ENCODE data around the gene KCNAB3. TPM values are rescaled to one million over a fixed set of nuclear protein-coding genes. Genes with fewer than 3 reads are reported as not detected.

Gene KCNAB3
- total and polyA plus RNA-seq, 9 of the 15 experiments (the other 6 are each of a cell fraction or from before 2014, with no cell fraction given), result 0.03 to 2.5 (median 1.1) TPM

DNA sequence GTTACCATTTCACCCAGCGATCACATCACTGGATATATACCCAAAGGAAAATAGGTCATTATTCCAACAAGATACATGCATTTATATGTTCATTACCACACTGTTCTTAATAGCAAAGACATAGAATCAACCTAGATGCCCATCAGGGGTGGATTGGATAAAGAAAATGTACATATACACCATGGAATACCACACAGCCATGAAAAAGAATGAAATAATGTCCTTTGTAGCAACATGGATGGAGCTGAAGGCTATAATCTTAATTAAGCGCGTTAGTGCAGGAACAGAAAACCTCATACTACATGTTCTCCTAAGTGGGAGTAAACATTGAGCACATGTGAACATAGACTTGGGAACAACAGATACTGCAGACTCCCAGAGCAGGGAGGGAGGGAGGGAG lies 20.9 kb upstream of the KCNAB3 start:
- Histone ChIP-seq H3K4me1 (replicated peaks in 1 of 2; ENCODE audit: control insufficient read depth in 2 of 2, insufficient read depth in 2 of 2, low read length in 2 of 2) (no peaks in the 10 kb centered on the region; a peak in 1 of 5 replicates), H4K20me1 (replicated peaks; ENCODE audit: control insufficient read depth, insufficient read depth, low read length) (no peaks in the 10 kb centered on the region), H3K9ac (ENCODE audit: insufficient read depth in 1 of 2, low read depth in 2 of 2, low read length in 2 of 2) (no peak overlapping the region), H3K4me3 (no peak overlapping the region), H3K4me2 (ENCODE audit: insufficient read depth, low read length) (no peak overlapping the region), H3K36me3 (ENCODE audit: control insufficient read depth, insufficient read depth, low read length) (peaks cover 31% of the 10 kb centered on the region), H3K27ac (ENCODE audit: extremely low read depth, low read depth, low read length) (no peak overlapping the region), H3K27me3 (ENCODE audit: control insufficient read depth in 2 of 2, insufficient read depth in 2 of 2, low read length in 2 of 2) (no peaks in the 10 kb centered on the region), H3K9me3 (replicated peaks; ENCODE audit: control insufficient read depth, insufficient read depth, low read depth, low read length) (no peaks in the 10 kb centered on the region), H2AFZ (ENCODE audit: low read depth, low read length) (no peak overlapping the region), H3K79me2 (ENCODE audit: control insufficient read depth, insufficient read depth, low read length) (no peaks in the 10 kb centered on the region), H3K9me1 (ENCODE audit: control insufficient read depth, insufficient read depth, low read length) (no peaks in the 10 kb centered on the region)
- WGBS (ENCODE audit: insufficient coverage, low coverage, missing lambda C conversion rate), result 96% methylated on average over 3 of the region's 3 CpGs
- intact Hi-C loops (cut with micrococcal nuclease) (no loop called here), in situ Hi-C loops (cut with MboI) (no loop called here)
- DNase-seq (ENCODE audit: extremely low read depth in 1 of 4, low spot score in 3 of 4) (no peak), FAIRE-seq (no peak), ATAC-seq (no peak)
- ChIA-PET CTCF (ENCODE audit: low intra/inter-chr PET ratio) (no interaction called here), POLR2A (no interaction called here)
- BruUV-seq (replicated peaks), result no TSS peak
- TF ChIP-seq ZNF165 (CRISPR knock-in tag; IDR thresholded peaks at IDR 0.05; ENCODE audit: borderline replicate concordance), result no peak
- 0 out of 2 replicates have a peak, but pooled peaks have one; percentile 29 for TF ChIP-seq SUPT5H (IDR thresholded peaks at IDR 0.05)
- 0 out of 2 replicates have a peak, but pooled peaks have one; percentile 51 for TF ChIP-seq POLR2AphosphoS2 (IDR thresholded peaks at IDR 0.05; ENCODE audit: low read length)
- TF ChIP-seq RBM25 (IDR thresholded peaks at IDR 0.05; ENCODE audit: low read depth, low read length, severe bottlenecking), result peak; percentile 10
- TF ChIP-seq ZNF146 (CRISPR knock-in tag; IDR thresholded peaks at IDR 0.05; ENCODE audit: unreplicated experiment), result peak; percentile 70

DNA sequence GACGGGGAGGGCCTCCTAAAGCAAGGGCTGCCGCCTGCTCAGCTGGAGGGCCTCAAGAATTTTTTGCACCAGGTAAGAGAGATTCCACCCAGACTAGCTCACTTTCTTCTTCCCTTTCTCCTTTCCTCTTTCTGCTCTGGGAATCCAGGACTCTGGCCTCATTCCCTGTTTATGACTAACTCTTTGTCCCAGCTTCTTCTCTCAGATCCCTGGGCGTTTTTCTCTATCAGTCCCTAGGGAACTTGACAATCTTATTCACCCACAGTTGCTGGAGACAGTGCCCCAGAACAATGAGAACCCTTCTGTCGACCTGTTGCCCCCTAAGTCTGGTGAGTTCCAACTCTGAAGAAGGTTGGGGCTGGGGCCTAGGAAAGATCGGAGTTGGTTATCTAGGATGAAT lies 18.0 kb upstream of the KCNAB3 start:
- BruUV-seq (replicated peaks), result no TSS peak
- ChIA-PET POLR2A (interaction anchor here (1.4 kb wide), 1 partner anchor 8 kb away, joined by 4 read pairs; no protein-coding TSS in a partner anchor), CTCF (ENCODE audit: low intra/inter-chr PET ratio) (no interaction called here)
- FAIRE-seq, result no peak
- Histone ChIP-seq H3K4me3 (no peak overlapping the region), H3K27me3 (ENCODE audit: control insufficient read depth in 2 of 2, insufficient read depth in 2 of 2, low read length in 2 of 2) (no peaks in the 10 kb centered on the region), H3K36me3 (ENCODE audit: control insufficient read depth, insufficient read depth, low read length) (peaks cover 55% of the 10 kb centered on the region), H3K4me1 (replicated peaks in 1 of 2; ENCODE audit: control insufficient read depth in 2 of 2, insufficient read depth in 2 of 2, low read length in 2 of 2) (no peaks in the 10 kb centered on the region), H4K20me1 (replicated peaks; ENCODE audit: control insufficient read depth, insufficient read depth, low read length) (no peaks in the 10 kb centered on the region), H3K9ac (ENCODE audit: insufficient read depth in 1 of 2, low read depth in 2 of 2, low read length in 2 of 2) (no peak overlapping the region), H3K79me2 (ENCODE audit: control insufficient read depth, insufficient read depth, low read length) (no peaks in the 10 kb centered on the region), H3K4me2 (ENCODE audit: insufficient read depth, low read length) (no peak overlapping the region), H3K9me3 (replicated peaks; ENCODE audit: control insufficient read depth, insufficient read depth, low read depth, low read length) (no peaks in the 10 kb centered on the region), H3K27ac (ENCODE audit: extremely low read depth, low read depth, low read length) (no peak overlapping the region), H2AFZ (ENCODE audit: low read depth, low read length) (no peak overlapping the region), H3K9me1 (ENCODE audit: control insufficient read depth, insufficient read depth, low read length) (no peaks in the 10 kb centered on the region)
- TF ChIP-seq CHAMP1 (IDR thresholded peaks at IDR 0.05) (no peak), POLR2G (IDR thresholded peaks at IDR 0.05; ENCODE audit: low read depth, low read length) (no peak), RNF219 (CRISPR knock-in tag; IDR thresholded peaks at IDR 0.05) (no peak), KDM5B (IDR thresholded peaks at IDR 0.05; ENCODE audit: insufficient replicate concordance, low read depth, low read length) (no peak), ZNF253 (CRISPR knock-in tag; conservative IDR thresholded peaks at IDR 0.05) (no peak)
- ATAC-seq, result no peak
- DNase-seq (ENCODE audit: extremely low read depth in 1 of 4, low spot score in 3 of 4), result no peak
- intact Hi-C loops (cut with micrococcal nuclease), result no loop called here
- 69% methylated on average over 3 of the region's 5 CpGs for WGBS (ENCODE audit: insufficient coverage, low coverage, missing lambda C conversion rate)
- in situ Hi-C loops (cut with MboI), result no loop called here

Measured in K562 (cell line).